Measurements from ENCODE around the gene SIVA1.
A peak's percentile ranks its signal among the peaks of the same experiment; 100 is the strongest.
"Not testable (repeated sequence)": the region's sequence is repeated elsewhere in the genome, so short reads cannot be mapped to it uniquely, and the experiment has no call there.

SIVA1 gene

DNA sequence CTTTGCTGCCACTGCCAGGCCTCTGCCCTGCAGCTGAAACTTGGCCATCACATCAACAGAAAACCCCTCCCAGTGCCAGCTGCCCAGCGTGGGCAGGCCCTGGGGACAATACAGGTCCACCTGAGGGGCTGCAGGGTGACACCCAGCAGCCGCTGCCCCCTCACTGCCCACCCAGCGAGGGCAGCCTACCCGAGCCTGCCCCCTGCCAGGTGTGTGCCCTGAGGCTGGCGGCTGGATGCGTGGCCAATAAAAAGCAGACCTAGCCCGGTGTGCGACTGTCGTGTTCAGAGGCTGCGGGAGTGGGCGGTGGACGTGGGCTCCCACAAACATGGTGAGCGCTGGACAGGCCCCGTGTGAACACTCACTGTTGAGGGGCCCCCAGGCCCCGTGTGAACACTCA is 33.6 kb upstream of the SIVA1 start:
- no peak for DNase-seq (ENCODE audit: low read depth in 2 of 2)

DNA sequence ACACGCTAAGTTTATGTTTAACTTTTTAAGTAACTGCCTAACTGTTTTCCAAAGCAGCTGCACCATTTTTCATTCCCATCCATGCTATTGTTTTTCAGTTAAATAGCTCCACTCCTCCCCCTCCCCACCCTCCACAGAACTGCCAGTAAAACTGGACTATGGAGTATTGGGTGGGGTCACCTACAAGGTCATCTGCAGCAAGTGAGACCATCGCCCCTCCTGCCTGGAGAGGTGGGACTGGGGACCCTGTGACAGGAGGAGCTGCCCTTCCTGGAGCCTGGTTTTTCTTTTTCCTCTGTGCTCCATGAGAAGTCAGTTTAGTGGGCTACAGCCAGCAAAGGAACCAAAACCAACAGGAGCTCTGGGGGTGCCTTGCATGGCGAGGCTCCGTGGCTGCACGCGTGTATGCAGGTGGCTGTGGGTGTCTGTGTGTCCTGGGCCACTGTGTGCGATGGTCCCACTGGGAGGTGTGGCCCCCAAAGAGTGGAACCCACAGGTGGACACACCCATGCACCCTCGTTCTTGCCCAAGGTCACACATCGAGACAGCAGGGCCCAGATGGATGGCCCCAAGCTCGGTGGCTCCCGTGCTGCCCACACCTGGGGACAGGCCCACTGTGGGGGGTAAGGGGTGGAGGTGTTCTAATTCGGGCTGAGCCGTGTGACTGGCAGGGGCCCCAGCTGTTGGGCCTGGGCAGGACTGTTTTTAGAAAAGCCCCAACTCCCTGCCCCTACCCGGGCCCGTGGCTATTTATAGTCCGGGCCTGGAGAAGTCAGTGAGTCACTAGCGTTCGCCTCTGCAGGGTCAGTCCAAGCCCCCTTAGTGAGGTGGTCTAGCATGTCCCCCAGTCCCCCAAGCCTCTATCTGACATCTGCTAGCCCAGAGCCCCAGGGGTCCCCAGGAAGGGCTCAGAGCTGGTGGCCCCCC is 31.2 kb upstream of the SIVA1 start:
- DNase-seq (ENCODE audit: low read depth in 2 of 2) = no peak

DNA sequence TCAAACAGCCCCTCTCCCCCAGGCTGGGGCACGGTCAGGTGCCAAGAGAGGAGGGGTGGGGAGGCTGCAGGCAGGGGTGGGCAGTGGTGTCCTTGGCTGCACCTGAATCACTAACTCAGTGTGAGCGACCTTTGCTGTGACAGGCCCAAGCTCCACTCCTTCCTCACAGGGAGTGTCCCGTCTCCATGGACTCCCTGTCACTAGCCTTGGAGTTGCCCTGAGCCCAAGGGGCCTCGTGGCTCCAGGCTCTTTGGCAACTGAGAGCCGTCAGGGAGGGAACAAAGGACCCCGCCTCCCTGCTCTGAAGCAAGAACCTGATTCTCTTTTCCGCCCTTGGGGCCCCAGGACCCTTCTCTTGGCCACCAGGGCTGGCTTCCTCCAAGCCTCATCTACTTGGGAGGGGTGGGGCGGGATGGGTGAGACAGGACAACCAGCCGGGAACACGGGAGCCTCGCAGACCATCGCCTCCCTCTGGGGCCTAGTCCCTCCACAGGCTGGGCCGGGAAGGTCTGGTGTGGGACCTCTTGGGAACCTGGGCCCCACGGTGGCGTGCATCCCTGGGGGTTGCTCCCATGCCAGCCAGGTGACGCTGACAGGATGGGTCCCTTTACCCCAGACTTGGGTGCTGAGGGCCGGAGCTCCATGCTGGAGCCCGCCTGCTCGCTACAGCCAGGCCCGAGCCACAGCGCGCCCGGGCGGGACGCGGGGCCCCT is 29.9 kb upstream of the SIVA1 start:
- DNase-seq (ENCODE audit: low read depth in 2 of 2) = no peak

DNA sequence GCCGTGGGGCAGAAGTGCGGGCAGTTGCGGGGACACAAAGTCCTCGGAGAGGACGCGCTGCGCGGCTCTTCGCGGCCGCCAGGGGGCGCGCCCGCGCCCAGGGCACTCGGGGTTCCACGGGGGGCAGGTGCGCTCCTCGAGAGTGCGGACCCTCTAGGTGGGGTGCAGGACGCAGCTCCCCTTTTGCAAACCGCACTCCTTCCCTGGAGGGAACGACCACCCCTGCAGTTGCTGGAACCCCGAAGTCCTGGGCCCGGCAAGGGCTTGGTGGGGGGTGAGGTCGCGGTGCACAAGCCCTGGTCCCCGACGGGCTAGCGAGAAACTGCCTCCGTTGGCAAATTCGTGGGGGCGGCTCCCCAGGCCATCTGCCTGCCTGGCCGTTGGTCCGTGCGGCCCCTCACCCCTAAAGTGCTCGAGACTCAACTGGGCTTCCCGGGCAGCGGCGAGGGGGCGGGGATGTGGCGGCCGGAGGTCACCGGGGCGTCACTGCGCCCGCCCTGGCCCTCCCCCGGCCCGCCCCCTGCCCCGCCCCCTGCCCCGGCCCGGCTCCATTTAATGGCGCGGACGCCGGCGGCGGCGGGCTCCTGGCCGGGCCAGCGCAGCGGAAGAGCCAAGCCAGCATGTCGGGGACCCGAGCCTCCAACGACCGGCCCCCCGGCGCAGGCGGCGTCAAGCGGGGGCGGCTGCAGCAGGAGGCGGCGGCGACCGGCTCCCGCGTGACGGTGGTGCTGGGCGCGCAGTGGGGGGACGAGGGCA is 29.1 kb upstream of the SIVA1 start, which contains the start of gene ADSS1:
Gene ADSS1, plus strand, starts transcription at position 579 of the 756 bp plus-strand sequence. Its CDS starts 42 bp downstream, at position 621.
- peak in 1 of 2 donors; percentile 42 for DNase-seq (ENCODE audit: low read depth in 2 of 2)

DNA sequence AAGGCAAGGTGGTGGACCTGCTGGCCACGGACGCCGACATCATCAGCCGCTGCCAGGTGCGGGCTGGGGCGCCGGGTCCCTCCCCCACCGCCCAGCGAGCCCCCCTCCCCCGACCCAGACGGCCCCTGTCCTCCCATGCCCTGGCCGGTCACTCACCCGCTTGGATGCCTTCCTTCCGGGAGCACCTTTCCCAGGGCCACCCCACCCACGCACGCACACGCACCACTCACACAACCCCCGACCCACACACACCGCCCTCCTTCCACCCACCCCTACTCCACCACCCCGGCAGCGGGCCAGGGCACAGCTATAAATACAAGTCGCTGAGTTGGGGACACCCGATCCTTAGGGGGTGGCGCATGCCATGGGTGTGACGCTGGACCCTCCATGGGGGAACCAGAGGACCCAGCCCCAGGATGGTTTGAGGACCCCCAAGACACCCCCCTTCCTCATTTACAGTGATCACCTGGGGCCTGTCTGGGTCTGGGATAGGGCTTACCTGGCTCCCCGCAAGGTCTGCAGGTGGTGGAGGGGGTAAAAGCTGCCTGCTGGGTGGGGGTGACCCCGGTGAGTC is 28.5 kb upstream of the SIVA1 start:
- no peak for DNase-seq (ENCODE audit: low read depth in 2 of 2)

DNA sequence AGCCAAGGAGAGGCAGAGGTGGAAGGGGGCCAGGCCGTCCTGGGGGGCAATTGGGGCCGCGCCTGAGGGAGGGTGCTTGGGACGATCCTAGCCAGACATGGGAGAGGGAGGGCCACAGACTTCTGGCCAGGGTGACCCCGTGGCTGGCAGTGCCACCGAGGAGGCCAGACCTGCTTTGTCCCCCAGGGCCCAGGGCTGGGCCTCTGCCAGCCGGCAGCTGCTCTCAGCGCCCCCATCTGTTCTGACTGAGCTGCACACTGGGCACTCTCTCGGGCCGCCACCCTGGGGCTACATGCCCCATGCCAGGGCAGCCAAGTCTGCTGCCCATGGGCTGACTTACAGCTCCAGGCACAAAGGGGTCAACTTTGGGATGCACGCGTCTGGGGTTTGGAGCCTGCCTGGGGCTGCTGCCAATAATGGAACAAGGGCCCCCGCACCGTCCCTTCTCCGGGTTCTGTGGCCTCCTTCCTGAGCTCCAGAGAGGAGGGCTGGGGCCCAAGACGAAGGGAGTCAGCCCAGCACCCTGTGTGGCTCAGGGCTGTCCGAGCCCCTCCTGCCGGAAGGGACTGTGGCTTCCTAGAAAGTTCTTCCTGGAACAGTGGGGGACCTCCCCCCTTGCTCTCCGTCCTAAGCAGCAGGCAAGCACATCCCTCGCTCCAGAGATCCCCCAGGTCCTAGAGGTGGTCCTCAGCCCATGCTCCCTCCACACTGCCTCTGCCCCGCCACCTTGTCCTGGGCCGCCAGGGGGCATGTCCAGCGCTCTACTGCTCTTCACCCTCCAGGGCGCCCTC is 27.8 kb upstream of the SIVA1 start:
- no peak for DNase-seq (ENCODE audit: low read depth in 2 of 2)

DNA sequence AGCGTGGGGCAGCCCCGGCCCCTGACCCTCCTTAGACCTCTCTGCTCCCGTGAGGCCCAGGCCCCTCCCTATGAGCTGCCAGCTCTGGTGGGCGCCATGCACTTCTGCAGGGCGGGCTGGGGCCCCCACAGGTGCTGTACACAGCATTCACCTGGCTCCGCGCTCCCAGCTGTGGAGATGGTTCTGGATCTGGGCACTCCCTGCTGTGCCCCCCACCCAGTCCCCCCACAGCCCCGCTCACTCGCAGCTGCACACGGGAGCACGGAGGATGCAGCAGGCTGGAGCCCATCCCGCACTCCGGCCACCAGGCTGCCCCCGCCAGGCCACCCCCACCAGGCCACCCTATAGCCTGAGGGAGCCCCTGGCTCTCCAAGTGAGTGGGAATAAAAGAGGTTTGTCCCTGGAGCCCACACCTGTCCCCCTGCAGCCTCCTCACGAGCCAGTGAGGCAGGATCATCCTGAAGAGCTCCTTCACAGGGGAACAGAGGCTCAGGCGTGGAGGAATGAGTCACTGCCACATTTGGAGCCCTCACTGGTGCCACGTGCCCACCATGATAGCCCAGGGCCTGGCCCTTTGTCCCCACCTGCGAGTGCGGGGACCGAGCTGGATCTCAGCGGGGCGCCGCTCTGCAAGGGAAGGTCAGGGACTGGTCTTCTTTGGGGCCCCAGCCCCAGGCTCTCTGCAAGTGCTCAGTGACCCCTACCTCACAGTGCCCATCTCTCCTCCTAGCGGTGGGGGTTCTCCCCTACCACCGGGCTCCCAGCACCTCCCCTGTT is 27.0 kb upstream of the SIVA1 start:
- DNase-seq (ENCODE audit: low read depth in 2 of 2) = no peak

DNA sequence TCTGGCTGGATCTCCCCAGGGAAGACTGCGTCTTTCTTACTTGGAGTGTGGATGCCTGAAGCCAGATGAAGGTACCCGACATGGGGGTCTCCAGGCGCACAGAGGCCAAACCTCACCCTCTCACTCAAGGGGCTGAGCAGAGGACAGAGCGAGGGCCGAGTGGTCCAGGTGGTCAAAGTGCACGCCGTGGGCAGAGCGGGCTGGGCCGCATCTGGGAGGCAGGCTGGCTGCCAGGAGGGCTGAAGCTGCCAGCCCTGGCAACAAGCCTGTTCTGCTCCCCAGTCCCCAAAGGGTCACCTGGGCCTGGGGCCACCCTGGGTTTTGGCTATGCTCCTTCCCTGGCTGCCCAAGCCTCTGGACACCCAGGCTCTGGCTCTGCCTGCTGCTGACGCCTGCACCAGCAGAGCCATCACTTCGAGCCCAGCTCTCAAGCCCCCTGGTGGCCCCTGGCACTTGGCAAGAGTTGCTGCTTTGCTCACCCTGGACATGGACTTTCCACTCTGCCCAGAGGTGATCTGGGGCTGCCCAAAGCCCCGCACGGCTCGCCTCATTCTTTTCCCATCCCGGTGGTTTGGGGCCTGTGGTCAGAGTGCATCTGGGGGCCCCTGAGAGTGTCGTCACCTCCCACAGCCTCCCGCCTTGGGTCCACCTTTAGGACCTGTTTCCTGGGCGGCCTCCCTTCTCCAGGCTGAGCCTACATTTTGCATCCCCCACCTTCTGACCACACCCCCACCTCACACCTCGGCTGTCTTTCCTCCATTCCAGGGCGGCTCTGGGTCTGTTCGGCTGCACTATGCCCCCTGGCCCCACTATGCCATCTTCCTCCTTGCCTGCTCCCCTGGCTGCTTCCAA is 26.1 kb upstream of the SIVA1 start:
- DNase-seq (ENCODE audit: low read depth in 2 of 2) = no peak

DNA sequence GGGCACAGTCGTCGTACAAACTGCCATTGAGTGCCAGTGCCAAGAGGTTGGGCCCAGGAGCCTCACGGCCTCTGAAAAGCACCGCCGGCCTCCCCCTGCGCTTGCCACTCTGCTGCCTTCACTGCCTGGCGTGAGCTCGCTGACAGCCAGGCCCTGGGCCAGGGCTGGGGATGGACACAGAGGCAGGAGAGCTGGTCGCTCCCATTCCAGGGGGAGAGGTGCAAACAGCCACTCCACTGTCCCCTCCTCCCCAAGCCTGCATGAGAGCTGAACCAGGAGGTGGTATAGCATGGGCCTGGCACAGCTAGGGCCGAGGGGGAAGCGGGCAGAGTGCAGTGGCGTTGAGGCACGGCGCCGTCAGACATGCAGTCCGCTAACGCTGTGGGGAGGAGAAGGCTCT is 24.3 kb upstream of the SIVA1 start:
- DNase-seq (ENCODE audit: low read depth in 2 of 2) = no peak

DNA sequence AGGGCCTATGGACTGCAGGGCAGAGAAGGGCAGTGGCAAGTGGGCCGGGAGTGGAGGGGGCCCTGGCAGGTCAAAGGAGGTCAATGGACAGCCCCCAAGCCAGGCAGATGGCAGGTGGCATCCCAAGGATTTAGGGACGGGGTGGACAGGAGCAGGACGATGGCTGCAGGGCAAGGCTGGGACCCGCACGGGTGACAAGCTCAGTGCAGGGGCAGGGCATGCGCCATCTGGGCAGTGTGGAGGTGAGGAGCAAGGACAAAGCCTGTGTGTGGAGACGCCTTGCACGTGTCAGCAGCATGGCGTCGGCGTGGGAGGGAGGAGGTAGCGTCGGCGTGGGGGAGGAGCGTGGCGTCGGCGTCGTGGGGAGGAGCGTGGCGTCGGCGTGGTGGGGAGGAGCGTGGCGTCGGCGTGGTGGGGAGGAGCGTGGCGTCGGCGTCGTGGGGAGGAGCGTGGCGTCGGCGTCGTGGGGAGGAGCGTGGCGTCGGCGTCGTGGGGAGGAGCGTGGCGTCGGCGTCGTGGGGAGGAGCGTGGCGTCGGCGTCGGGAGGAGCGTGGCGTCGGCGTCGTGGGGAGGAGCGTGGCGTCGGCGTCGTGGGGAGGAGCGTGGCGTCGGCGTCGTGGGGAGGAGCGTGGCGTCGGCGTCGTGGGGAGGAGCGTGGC is 23.6 kb upstream of the SIVA1 start:
- not testable (repeated sequence) for DNase-seq (ENCODE audit: low read depth in 2 of 2)

DNA sequence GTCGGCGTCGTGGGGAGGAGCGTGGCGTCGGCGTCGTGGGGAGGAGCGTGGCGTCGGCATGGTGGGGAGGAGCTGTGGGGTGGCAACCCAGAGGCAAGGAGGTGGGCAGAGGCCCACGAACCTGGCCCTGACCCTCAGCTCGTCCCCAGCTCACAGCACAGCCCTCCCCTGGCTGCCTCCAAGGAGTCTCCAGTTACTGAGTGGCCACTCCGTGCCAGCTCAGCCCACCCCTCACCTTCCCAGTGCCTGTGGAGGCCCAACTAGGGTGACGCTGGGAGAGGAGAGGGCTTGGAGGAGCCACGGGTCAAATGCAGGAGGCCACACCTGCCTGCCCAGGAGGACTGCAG is 23.1 kb upstream of the SIVA1 start:
- no peak for DNase-seq (ENCODE audit: low read depth in 2 of 2)

DNA sequence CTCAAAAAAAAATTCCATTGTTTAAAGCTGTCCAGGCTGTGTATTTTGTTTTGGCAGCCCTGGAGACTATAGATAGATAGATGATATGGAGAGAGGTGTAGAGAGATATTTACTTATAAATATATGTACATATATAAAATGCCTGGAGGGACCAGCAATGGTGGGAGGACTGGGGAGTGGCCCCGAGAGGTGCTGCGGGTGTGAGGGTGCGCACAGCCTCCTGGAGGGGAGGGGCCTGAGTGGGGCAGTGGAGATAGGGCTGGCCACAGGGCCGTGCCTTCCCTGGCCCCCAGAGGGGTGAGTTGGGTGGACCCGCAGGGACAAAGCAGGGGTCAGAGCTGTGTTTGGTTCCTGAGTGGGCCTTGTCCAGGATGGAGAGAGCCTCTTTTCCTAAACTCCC is 22.5 kb upstream of the SIVA1 start:
- no peak for DNase-seq (ENCODE audit: low read depth in 2 of 2)

DNA sequence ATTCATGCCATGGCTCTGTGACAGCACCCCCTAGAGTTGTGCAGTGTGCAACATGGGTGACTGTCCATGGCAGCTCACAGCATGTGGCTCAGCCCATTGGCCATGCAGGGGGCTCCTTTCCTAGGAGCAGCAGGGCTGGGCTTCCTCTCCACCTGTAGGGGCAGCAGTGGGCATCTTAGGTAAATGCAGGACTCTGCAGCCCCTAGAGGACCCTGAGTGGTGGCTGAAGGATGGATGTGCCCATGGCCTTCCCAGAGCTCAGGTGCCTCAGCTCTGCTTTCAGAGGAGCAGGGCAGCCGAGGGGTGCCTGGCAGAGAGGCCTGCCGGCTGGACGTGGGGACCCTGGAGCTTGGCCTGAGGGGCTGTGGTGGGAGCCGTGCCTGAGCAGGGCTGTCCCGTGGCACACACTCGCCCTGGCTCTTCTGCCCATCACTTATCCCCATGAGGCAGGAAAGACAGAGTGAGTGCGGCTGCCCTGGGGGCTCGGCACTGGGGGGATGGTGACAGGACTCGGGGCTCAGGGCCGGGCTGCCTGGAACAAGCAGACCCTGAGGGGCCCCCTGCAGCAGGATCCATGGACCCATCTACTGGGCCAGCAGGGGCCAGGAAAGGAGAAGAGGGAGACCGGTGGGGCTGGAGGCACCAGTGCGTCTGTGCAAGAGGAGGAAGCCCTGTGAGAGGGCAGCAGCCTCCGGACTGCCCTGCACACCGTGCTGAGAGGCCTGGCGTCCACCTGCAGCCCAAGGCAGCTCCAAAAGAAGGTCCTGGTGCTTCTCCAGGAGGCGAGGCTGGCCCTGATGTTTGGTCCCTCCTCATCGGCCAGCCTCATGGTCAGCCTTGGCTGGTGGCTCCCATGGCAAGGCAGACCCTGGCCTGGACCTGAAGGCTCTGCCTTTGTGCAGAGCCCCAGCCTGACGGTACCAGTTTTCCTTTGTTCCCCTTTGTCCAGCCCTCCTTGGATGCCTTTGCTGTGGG is 21.3 kb upstream of the SIVA1 start:
- no peak for DNase-seq (ENCODE audit: low read depth in 2 of 2)

DNA sequence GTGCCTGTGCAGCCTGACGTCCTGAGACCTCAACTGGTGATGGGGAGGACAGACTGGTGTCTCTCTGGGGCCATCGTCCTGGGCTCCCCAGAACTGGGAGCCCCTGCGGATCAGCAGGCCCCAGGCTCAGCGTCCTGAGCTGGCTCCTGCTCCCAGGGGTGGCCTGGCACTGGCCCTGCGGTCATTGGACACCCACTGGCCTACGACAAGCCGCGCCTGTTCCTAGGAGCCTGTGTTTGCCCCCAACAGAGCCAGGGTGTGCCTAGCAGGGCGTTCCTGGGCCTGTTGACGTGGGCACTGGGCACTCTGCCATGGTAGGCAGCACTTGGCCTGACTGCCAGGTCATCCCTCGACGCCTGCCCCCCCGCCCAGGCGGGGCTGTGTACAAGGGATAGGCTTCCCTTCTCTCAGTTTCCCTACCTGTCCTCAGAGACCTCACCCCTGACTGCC is 20.6 kb upstream of the SIVA1 start:
- DNase-seq (ENCODE audit: low read depth in 2 of 2) = no peak

DNA sequence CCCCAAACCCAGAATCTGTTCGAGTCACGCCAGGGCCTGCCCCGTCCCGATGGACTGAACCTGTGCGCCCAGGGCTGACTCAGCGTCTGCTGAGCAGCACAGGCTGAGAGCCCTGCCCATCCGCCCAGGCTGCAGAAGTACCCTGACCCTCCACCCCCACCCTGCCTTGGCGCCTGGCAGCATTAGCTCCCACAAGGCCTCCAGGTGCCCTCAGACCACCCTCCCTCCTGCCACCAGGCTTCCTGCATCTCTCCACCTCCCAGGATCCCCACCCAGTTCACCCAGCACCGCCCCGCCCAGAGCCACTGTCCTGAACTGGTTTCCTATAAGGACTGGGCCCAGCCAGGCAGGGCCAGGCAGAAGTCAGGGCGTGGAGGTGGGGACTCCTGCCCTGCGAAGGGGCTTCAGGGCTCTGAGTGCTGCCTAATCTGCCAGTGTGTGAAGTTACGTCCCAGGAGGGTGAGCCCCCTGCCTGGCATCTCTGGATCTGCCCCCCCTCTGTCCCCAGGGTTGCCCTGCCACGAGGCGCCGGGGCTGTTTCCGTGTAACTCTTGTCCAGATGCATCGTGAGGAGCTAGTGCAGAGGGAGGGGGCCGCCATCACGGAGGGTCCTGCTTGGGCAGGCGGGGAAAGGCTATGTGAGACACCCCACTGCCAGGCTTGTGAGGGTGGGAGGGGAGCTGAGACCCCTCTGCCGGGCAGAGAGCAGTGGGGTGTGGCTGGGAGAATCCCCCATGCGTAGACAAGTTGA is 19.8 kb upstream of the SIVA1 start:
- DNase-seq (ENCODE audit: low read depth in 2 of 2) = no peak

DNA sequence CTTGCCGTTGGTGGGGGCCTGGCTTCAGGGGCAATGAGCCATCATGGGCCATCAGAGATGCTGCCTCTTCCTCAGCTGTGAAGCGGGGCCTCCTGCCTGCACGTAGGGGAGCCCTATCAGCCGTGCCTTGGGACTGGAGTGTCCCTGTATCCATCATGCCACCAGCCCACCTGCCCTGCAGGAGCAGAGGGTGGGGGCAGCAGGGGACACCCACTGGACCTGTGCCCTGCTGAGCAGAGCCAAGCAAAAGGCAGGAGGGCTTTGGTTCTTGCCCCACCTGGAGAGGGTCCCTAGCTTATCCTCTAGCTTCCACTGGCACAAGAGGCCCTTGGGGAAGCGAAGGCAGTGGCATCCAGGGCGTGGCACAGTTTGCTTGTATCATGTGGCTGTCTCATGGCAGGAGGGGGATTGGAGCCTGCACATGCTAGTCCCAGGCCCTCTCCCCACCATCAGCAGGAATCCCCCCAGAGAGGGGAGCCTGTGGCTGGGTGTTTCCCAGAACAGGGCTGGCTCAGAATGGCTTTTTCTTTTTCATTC is 18.8 kb upstream of the SIVA1 start:
- DNase-seq (ENCODE audit: low read depth in 2 of 2) = no peak

DNA sequence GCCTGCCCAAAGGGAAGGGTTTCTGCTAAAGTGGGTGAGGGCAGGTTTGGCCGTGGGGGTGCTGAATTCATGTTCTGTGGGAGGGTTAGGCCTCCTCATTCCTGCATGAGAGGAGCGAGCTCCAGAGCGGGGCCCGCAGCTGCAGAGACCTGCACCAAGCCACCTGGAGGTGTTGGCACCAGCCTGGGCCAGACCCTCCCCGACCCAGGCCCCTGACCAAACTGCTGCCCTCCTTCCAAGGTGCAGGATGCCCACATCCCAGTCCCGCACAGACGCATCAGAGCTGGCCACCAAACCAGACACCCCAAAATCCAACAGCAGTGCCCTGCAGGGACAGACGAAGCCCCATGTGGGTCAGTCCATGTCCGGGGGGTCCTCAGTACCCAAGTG is 18.4 kb upstream of the SIVA1 start:
- DNase-seq (ENCODE audit: low read depth in 2 of 2) = no peak

All from stimulated activated CD4-positive, alpha-beta T cell treated with anti-CD3 and anti-CD28 coated beads, Interleukin-15, amount 100 ng/mL, for 48 hours (primary cell).